ENCODE data around the gene PEX3. TPM values are rescaled to one million over a fixed set of nuclear protein-coding genes. Genes with fewer than 3 reads are reported as not detected.

PEX3 gene
- total RNA-seq, 1 experiment from 2014 or later = 20.9 TPM

- no peaks in the 10 kb centered on the region for H3K9me3 ChIP-seq (ENCODE audit: insufficient read depth, low read depth)
- ChIA-PET POLR2A (ENCODE audit: unreplicated experiment) (no interaction called here), CTCF (interaction anchor here (0.6 kb wide), 2 partner anchors 198 to 705 kb away, joined by 3 read pairs; no protein-coding TSS in a partner anchor)
- no peaks in the 10 kb centered on the region for H4K20me1 ChIP-seq (ENCODE audit: insufficient read depth)
- no peak overlapping the region for H3K27ac ChIP-seq
- no peaks in the 10 kb centered on the region for H3K79me2 ChIP-seq (ENCODE audit: low read depth)
- H3K4me2 ChIP-seq = no peak overlapping the region
- TF ChIP-seq EZH2 (IDR thresholded peaks at IDR 0.05; ENCODE audit: low read depth) = no peak
- TF ChIP-seq, protein P1, sequence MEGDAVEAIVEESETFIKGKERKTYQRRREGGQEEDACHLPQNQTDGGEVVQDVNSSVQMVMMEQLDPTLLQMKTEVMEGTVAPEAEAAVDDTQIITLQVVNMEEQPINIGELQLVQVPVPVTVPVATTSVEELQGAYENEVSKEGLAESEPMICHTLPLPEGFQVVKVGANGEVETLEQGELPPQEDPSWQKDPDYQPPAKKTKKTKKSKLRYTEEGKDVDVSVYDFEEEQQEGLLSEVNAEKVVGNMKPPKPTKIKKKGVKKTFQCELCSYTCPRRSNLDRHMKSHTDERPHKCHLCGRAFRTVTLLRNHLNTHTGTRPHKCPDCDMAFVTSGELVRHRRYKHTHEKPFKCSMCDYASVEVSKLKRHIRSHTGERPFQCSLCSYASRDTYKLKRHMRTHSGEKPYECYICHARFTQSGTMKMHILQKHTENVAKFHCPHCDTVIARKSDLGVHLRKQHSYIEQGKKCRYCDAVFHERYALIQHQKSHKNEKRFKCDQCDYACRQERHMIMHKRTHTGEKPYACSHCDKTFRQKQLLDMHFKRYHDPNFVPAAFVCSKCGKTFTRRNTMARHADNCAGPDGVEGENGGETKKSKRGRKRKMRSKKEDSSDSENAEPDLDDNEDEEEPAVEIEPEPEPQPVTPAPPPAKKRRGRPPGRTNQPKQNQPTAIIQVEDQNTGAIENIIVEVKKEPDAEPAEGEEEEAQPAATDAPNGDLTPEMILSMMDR (conservative IDR thresholded peaks at IDR 0.05) = no peak
- H2AFZ ChIP-seq = no peak overlapping the region
- no peak for DNase-seq
- no TSS peak for BruUV-seq (replicated peaks)
- H3K9me2 ChIP-seq (ENCODE audit: insufficient read depth) = no peaks in the 10 kb centered on the region
- H3K4me1 ChIP-seq (replicated peaks; ENCODE audit: insufficient read depth) = peaks cover 7% of the 10 kb centered on the region
- H3K36me3 ChIP-seq (ENCODE audit: low read depth) = no peaks in the 10 kb centered on the region
- intact Hi-C loops (cut with micrococcal nuclease; ENCODE audit: unreplicated experiment) = loop anchor here (2.0 to 10.0 kb wide), 6 partner anchors 29 to 1279 kb away; partner anchors contain the start of genes NMBR and VTA1
- H3F3A ChIP-seq (ENCODE audit: insufficient read depth, low read depth) = peaks cover 7% of the 10 kb centered on the region; the same call in 1 of the 2 replicates
- H3K27me3 ChIP-seq (ENCODE audit: insufficient read depth, low read depth) = no peaks in the 10 kb centered on the region
- no peak overlapping the region for H3K4me3 ChIP-seq
Measured at GRCh38 chr6:143426026-143426425, 24.6 kb upstream of the PEX3 start.

DNA sequence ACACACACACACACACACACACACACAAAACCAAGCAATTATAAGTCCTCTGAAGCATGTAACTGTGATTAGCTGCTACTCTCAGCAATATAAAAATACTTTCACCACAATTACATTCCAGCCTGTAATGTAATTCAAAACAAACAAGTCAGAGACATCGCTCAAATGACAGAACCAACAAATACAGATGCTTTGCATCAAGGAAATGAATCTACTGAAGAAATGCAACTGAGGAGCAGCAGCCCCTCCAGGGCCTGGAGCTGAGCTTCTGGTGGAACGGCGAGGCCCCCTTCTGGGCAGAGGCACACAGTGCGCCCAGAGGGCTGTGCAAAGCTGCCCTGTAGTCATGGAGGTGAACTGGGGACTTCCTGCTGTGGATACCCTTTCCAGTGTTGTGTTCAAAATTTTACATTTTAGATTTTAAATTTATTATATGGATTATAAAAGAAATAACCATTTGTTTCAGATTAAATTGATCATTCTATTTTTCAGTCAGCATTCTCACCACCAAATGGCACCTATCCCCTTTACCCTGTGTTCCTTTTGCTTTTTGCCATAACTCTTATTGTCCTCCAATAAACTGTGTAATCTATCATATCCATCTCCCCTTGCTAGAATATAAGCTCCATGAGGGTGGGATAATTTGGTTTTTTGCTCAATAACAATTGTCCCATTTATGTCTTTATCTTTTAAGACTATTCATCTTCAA is 23.3 kb upstream of the PEX3 start:
- intact Hi-C loops (cut with micrococcal nuclease; ENCODE audit: unreplicated experiment) = loop anchor here (1.0 to 10.0 kb wide), 13 partner anchors 30 to 1280 kb away; partner anchors contain the start of genes AIG1, NMBR and VTA1

GRCh38 chr6:143429970-143430369 is 20.6 kb upstream of the PEX3 start:
- H3F3A ChIP-seq (ENCODE audit: insufficient read depth, low read depth) = peaks cover 7% of the 10 kb centered on the region; the same call in 1 of the 2 replicates
- no peak overlapping the region for H2AFZ ChIP-seq
- no peak overlapping the region for H3K4me2 ChIP-seq
- peaks cover 7% of the 10 kb centered on the region for H3K4me1 ChIP-seq (replicated peaks; ENCODE audit: insufficient read depth)
- TF ChIP-seq, protein P1 (conservative IDR thresholded peaks at IDR 0.05) = no peak
- no peak for TF ChIP-seq EZH2 (IDR thresholded peaks at IDR 0.05; ENCODE audit: low read depth)
- no peaks in the 10 kb centered on the region for H4K20me1 ChIP-seq (ENCODE audit: insufficient read depth)
- POLR2A ChIA-PET (ENCODE audit: unreplicated experiment) = no interaction called here
- H3K79me2 ChIP-seq (ENCODE audit: low read depth) = no peaks in the 10 kb centered on the region
- H3K9me3 ChIP-seq (ENCODE audit: insufficient read depth, low read depth) = no peaks in the 10 kb centered on the region
- no TSS peak for BruUV-seq (replicated peaks)
- H3K27me3 ChIP-seq (ENCODE audit: insufficient read depth, low read depth) = no peaks in the 10 kb centered on the region
- H3K4me3 ChIP-seq = no peak overlapping the region
- intact Hi-C loops (cut with micrococcal nuclease; ENCODE audit: unreplicated experiment) = loop anchor here (5.0 to 10.0 kb wide), 4 partner anchors 95 to 675 kb away; no protein-coding TSS in a partner anchor
- CTCF ChIA-PET = no interaction called here
- no peak for DNase-seq
- H3K9me2 ChIP-seq (ENCODE audit: insufficient read depth) = no peaks in the 10 kb centered on the region
- H3K27ac ChIP-seq = no peak overlapping the region
- H3K36me3 ChIP-seq (ENCODE audit: low read depth) = 0 out of 2 replicates have a peak, but pooled peaks cover 4% of the 10 kb centered on the region

More for the DNA sequence above, 23.3 kb upstream of the PEX3 start:
- TF ChIP-seq, protein P1 (conservative IDR thresholded peaks at IDR 0.05) = peak; percentile 96
- TF ChIP-seq EZH2 (IDR thresholded peaks at IDR 0.05; ENCODE audit: low read depth) = no peak
- POLR2A ChIA-PET (ENCODE audit: unreplicated experiment) = interaction anchor here (0.6 kb wide), 1 partner anchor 30 kb away, joined by 3 read pairs; no protein-coding TSS in a partner anchor
- Histone ChIP-seq H3K79me2 (ENCODE audit: low read depth) (no peaks in the 10 kb centered on the region), H3K27ac (no peak overlapping the region), H4K20me1 (ENCODE audit: insufficient read depth) (no peaks in the 10 kb centered on the region), H2AFZ (no peak overlapping the region), H3K4me3 (no peak overlapping the region), H3K9me3 (ENCODE audit: insufficient read depth, low read depth) (no peaks in the 10 kb centered on the region), H3K4me1 (replicated peaks; ENCODE audit: insufficient read depth) (peaks cover 7% of the 10 kb centered on the region), H3K9me2 (ENCODE audit: insufficient read depth) (no peaks in the 10 kb centered on the region), H3K4me2 (no peak overlapping the region), H3K36me3 (ENCODE audit: low read depth) (no peaks in the 10 kb centered on the region), H3F3A (ENCODE audit: insufficient read depth, low read depth) (peaks cover 7% of the 10 kb centered on the region; the same call in 1 of the 2 replicates), H3K27me3 (ENCODE audit: insufficient read depth, low read depth) (no peaks in the 10 kb centered on the region)
- peak; percentile 80 to 86 for DNase-seq
- CTCF ChIA-PET = interaction anchor here (0.6 to 1.7 kb wide), 4 partner anchors 23 to 953 kb away, joined by 4 to 8 read pairs (median 6); partner anchors contain the start of genes ADAT2 and PEX3
- BruUV-seq (replicated peaks) = no TSS peak

All from PC-9 (cell line).